SK-N-SH (cell line): ENCODE measurements around the gene DNAH1. TPM values are rescaled to one million over a fixed set of nuclear protein-coding genes. Genes with fewer than 3 reads are reported as not detected.

Source experiments
- CTCF ChIA-PET: fragments of 300-600, 350-600 bp; formaldehyde crosslinking; extraction: SDS; loops from one replicate; lab custom pipeline; 2021; lab: Yijun Ruan, JAX
- POLR2A ChIA-PET: fragments of 350-600 bp; sonication (Branson Sonifier 250); formaldehyde crosslinking; extraction: SDS; loops from one replicate; lab custom pipeline; 2020; ENCODE audit warnings: antibody characterized with exemption, inconsistent platforms; lab: Yijun Ruan, JAX
- DNase-seq: peaks from one replicate; pipeline ENCODE4 v3.0.0; 2012
- H2AFZ ChIP-seq: fragments of 200-600 bp; sonication (generic); 2 replicates; pipeline ENCODE4 v1.8.1; 2016; ENCODE audit warnings: antibody characterized with exemption, mild to moderate bottlenecking, low read depth
- H3F3A ChIP-seq: fragments of 200-600 bp; sonication (generic); replicated peaks from 2 replicates; pipeline ENCODE3; 2016; ENCODE audit warnings: antibody characterized with exemption, mild to moderate bottlenecking; ENCODE audit not compliant: insufficient read depth
- H3K27ac ChIP-seq, 2 experiments: fragments of 200-500 bp in 1 of 2; fragments of 200-600 bp in 1 of 2; sonication (Bioruptor generic) in 1 of 2; sonication (generic), shearing (Covaris generic) in 1 of 2; 2 replicates each; pipeline versions ENCODE4 v1.5.1 to v1.6.1; 2014 to 2016; ENCODE audit warnings: low read depth in 2 of 2, inconsistent platforms in 1 of 2, low read length in 1 of 2, mild to moderate bottlenecking in 1 of 2, mixed read lengths in 1 of 2
- H3K27me3 ChIP-seq: fragments of 200-600 bp; sonication (generic), shearing (Covaris generic); 2 replicates; pipeline ENCODE4 v1.6.1; 2016; ENCODE audit warnings: mixed run types; ENCODE audit not compliant: insufficient read depth
- H3K36me3 ChIP-seq, 2 experiments: fragments of 200-500 bp in 1 of 2; fragments of 200-600 bp in 1 of 2; sonication (Bioruptor generic) in 1 of 2; sonication (generic) in 1 of 2; replicated peaks in 1 of 2; 2 replicates each; pipeline versions ENCODE3 to v1.5.1; 2014 to 2016; ENCODE audit warnings: low read length in 1 of 2, mild to moderate bottlenecking in 1 of 2; ENCODE audit not compliant: insufficient read depth in 2 of 2, control insufficient read depth in 1 of 2
- H3K4me1 ChIP-seq, 2 experiments: fragments of 200-500 bp in 1 of 2; fragments of 200-600 bp in 1 of 2; sonication (Bioruptor generic) in 1 of 2; sonication (generic), shearing (Covaris generic) in 1 of 2; 2 replicates each; pipeline versions ENCODE4 v1.5.1 to v1.6.1; 2014 to 2016; ENCODE audit warnings: low read depth in 1 of 2, low read length in 1 of 2, mixed run types in 1 of 2; ENCODE audit not compliant: insufficient read depth in 2 of 2, control insufficient read depth in 1 of 2
- H3K4me2 ChIP-seq: fragments of 200-600 bp; sonication (generic), shearing (Covaris generic); 2 replicates; pipeline ENCODE4 v1.6.1; 2017; ENCODE audit warnings: mixed run types
- H3K4me3 ChIP-seq, 2 experiments: fragments of 200-500 bp in 1 of 2; fragments of 200-600 bp in 1 of 2; sonication (Bioruptor generic) in 1 of 2; sonication (generic), shearing (Covaris generic) in 1 of 2; 2 replicates each; pipeline versions ENCODE4 v1.5.1 to v1.8.1; 2014 to 2016; ENCODE audit warnings: low read depth in 2 of 2, inconsistent platforms in 1 of 2, low read length in 1 of 2, mild to moderate bottlenecking in 1 of 2, mixed read lengths in 1 of 2, moderate library complexity in 1 of 2
- H3K79me2 ChIP-seq: fragments of 200-600 bp; sonication (generic); 2 replicates; pipeline ENCODE4 v1.8.1; 2017; ENCODE audit warnings: mild to moderate bottlenecking; ENCODE audit not compliant: insufficient read depth
- H3K9ac ChIP-seq: fragments of 200-600 bp; sonication (generic); 2 replicates; pipeline ENCODE4 v1.6.1; 2017; ENCODE audit warnings: mixed run types
- H3K9me2 ChIP-seq: fragments of 200-600 bp; sonication (generic); 2 replicates; pipeline ENCODE4 v1.6.1; 2017; ENCODE audit warnings: mixed run types
- H3K9me3 ChIP-seq: fragments of 200-600 bp; sonication (generic); 2 replicates; pipeline ENCODE4 v1.6.1; 2017; ENCODE audit warnings: mixed run types, mild to moderate bottlenecking, moderate library complexity
- H4K20me1 ChIP-seq: fragments of 200-600 bp; sonication (generic); 2 replicates; pipeline ENCODE4 v1.6.1; 2017; ENCODE audit warnings: mild to moderate bottlenecking, mixed run types; ENCODE audit not compliant: insufficient read depth
- EP300 ChIP-seq, 2 experiments: IDR thresholded peaks; 2 replicates each; pipeline versions ENCODE4 v1.4.0 to v1.6.1; 2012; ENCODE audit warnings: borderline replicate concordance in 1 of 2, low read depth in 1 of 2, low read length in 1 of 2
- EZH2phosphoT487 ChIP-seq: fragments of 200-600 bp; sonication (generic); IDR thresholded peaks from 2 replicates; pipeline ENCODE4 v1.6.1; 2017; ENCODE audit warnings: low read depth, mixed run types, mild to moderate bottlenecking, antibody characterized with exemption, moderate library complexity, borderline replicate concordance
- GATA2 ChIP-seq: sonication (generic); formaldehyde crosslinking; IDR thresholded peaks from 2 replicates; pipeline ENCODE4 v1.5.0; 2020; ENCODE audit warnings: mild to moderate bottlenecking, missing genetic modification reagents
- JUND ChIP-seq: IDR thresholded peaks from 2 replicates; pipeline ENCODE4 v1.4.0; 2012
- MEF2A ChIP-seq: IDR thresholded peaks from 2 replicates; pipeline ENCODE4 v1.4.0; 2012; ENCODE audit warnings: low read depth, borderline replicate concordance
- NRF1 ChIP-seq: IDR thresholded peaks from 2 replicates; pipeline ENCODE4 v1.6.1; 2012; ENCODE audit warnings: low read depth, mild to moderate bottlenecking, low read length
- POLR2AphosphoS5 ChIP-seq: IDR thresholded peaks from 2 replicates; pipeline ENCODE4 v1.6.1; 2012; ENCODE audit warnings: low read depth, low read length
- RXRA ChIP-seq: IDR thresholded peaks from 2 replicates; pipeline ENCODE4 v1.4.0; 2012; ENCODE audit warnings: low read depth, mild to moderate bottlenecking, borderline replicate concordance
- SIN3A ChIP-seq: IDR thresholded peaks from 2 replicates; pipeline ENCODE4 v1.6.1; 2012; ENCODE audit warnings: low read depth, mild to moderate bottlenecking, low read length, moderate library complexity, borderline replicate concordance
- TCF12 ChIP-seq: IDR thresholded peaks from 2 replicates; pipeline ENCODE4 v1.4.0; 2012
- YY1 ChIP-seq: IDR thresholded peaks from 2 replicates; pipeline ENCODE4 v1.4.0; 2012; ENCODE audit warnings: low read depth, mild to moderate bottlenecking
- WGBS: methylation state at CpG from one replicate; pipeline ENCODE4 v1.1.6; 2017; ENCODE audit warnings: low lambda C conversion rate; 5-methylcytosine and 5-hydroxymethylcytosine counted together
- polyA plus RNA-seq, 3 experiments: library from polyadenylated mRNA; depleted of rRNA; stranded (reverse); fragments of >200 nt; gene quantifications; 2 replicates each; pipeline ENCODE4 v1.2.3, GENCODE V29; 2012
- TF ChIP-seq, protein P1 (sequence below): fragments of 150-350 bp; IDR thresholded peaks from 2 replicates; pipeline ENCODE4 v1.6.1; 2017; ENCODE audit warnings: antibody characterized with exemption, low read length, low read depth, borderline replicate concordance
- TF ChIP-seq, protein P2 (sequence below): IDR thresholded peaks from 2 replicates; pipeline ENCODE4 v1.6.1; 2012; ENCODE audit warnings: mild to moderate bottlenecking, low read depth, low read length, moderate library complexity

The DNAH1 gene
- polyA plus RNA-seq (2012; rRNA removed) = 5.1 and 6.7 TPM in 2 replicates
- 1.2 and 1.4 TPM in 2 replicates for polyA plus RNA-seq (2012; cell fraction: cytosol; rRNA removed)
- 34.4 and 46.8 TPM in 2 replicates for polyA plus RNA-seq (2012; cell fraction: nucleus; rRNA removed)

DNA sequence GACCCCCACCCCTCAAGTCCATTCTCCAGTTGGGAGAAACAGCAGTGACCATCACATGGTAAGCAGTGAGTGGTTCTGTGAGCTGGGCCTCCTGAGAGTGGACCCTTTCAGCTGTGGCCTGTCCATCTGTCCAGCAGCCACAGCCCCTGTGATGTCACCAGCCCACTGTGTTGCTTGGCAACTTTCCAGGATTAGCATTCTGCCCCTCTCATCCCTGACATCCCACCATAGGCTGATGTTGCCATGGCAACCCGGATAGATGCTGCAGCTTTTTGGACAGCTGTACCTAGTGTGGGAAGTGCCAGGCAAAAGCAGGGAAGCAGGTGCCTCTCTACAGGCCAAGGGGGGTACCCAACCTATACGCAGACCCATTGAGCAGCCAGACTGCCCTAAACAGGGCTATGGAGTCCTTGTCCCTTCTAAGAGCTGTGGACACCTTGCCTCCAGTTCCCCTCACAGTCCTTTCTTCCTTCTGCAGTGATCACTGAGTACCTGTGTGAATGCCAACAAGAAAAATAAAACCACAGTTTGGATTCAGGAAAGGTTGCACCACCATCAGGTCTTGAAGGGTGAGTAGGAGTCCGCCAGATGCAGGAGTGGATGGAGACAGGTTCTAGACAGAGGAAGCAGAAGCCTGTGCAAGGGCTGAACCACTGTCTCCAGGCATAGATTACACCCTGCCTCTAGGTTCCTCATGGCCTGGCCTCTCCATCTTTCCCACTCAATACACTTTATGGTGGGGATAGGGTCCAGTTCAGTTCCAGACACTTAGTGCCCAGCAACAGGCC, at the start of gene DNAH1:
Gene DNAH1, plus strand, starts transcription at position 343 of the 788 bp plus-strand sequence. CDS start 6,124 bp downstream, outside the sequence.
- CTCF ChIA-PET = interaction anchor here (3.2 kb wide), 1 partner anchor 23 kb away, joined by 21 read pairs; no protein-coding TSS in a partner anchor
- POLR2A ChIA-PET = no interaction called here
- H3K79me2 ChIP-seq = no peaks in the 10 kb centered on the region
- peaks cover 22 to 70% of the 10 kb centered on the region in 2 experiments for H3K4me1 ChIP-seq
- no peak within 1 kb of the TSS for H3K4me3 ChIP-seq
- peak; percentile 78 for DNase-seq
- TF ChIP-seq EZH2phosphoT487 (no peak), TCF12 (no peak), NRF1 (no peak), RXRA (no peak), JUND (no peak), EP300 (IDR thresholded peaks at IDR 0.05; ENCODE audit: borderline replicate concordance in 1 of 2, low read depth in 1 of 2, low read length in 1 of 2) (no peak), MEF2A (no peak), SIN3A (no peak)
- no peaks in the 10 kb centered on the region for H3K27me3 ChIP-seq
- 100% methylated on average over 1 of the region's 3 CpGs for WGBS
- H3K9me3 ChIP-seq = no peaks in the 10 kb centered on the region
- no peak within 1 kb of the TSS for H3K9ac ChIP-seq
- H3K4me2 ChIP-seq = no peak within 1 kb of the TSS
- H3K36me3 ChIP-seq = no peaks in the 10 kb centered on the region
- peak within 1 kb of the TSS in 1 of 2 experiments; percentile 85; a peak in 2 of 4 replicates for H3K27ac ChIP-seq
- H3F3A ChIP-seq = no peaks in the 10 kb centered on the region
- no peak within 1 kb of the TSS for H2AFZ ChIP-seq
- H3K9me2 ChIP-seq = no peaks in the 10 kb centered on the region
- H4K20me1 ChIP-seq = no peaks in the 10 kb centered on the region

DNA sequence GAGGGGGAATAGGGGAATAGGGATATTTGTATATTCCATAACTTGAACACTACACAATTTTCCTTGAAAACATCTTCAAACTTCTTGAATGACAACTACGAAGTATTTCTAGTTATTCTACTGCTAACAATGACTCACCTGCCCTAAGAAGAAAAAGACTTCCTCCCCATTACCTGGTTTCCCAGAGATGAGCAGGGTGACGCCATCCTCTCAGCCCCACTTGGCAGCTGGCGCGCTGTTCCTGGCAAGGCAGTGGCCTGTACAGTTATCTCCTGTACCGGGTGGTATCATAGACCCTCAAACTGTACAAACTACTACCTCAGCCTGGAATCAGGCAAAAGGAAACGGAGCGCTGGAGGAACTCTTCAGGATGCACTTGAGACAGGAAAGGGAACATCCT, 48.1 kb upstream of the DNAH1 start:
- peaks cover 78% of the 10 kb centered on the region for H4K20me1 ChIP-seq
- POLR2A ChIA-PET = no interaction called here

More for the DNA sequence above, 48.1 kb upstream of the DNAH1 start:
- DNase-seq = no peak
- Histone ChIP-seq H3F3A (peaks cover 3% of the 10 kb centered on the region), H3K79me2 (peaks cover 98% of the 10 kb centered on the region), H3K27ac (no peak overlapping the region), H2AFZ (no peak overlapping the region), H3K4me2 (no peak overlapping the region), H3K4me1 (no peaks in the 10 kb centered on the region), H3K27me3 (no peaks in the 10 kb centered on the region), H3K36me3 (peaks cover 59 to 79% of the 10 kb centered on the region in 2 experiments), H3K4me3 (no peak overlapping the region), H3K9me2 (no peaks in the 10 kb centered on the region), H3K9me3 (no peaks in the 10 kb centered on the region), H3K9ac (no peak overlapping the region)
- no peak for TF ChIP-seq POLR2AphosphoS5
- TF ChIP-seq, protein P1, sequence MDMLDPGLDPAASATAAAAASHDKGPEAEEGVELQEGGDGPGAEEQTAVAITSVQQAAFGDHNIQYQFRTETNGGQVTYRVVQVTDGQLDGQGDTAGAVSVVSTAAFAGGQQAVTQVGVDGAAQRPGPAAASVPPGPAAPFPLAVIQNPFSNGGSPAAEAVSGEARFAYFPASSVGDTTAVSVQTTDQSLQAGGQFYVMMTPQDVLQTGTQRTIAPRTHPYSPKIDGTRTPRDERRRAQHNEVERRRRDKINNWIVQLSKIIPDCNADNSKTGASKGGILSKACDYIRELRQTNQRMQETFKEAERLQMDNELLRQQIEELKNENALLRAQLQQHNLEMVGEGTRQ = no peak
- TF ChIP-seq EP300 (IDR thresholded peaks at IDR 0.05; ENCODE audit: borderline replicate concordance in 1 of 2, low read depth in 1 of 2, low read length in 1 of 2) = no peak
- TF ChIP-seq GATA2 (CRISPR knock-in tag) = no peak
- TF ChIP-seq JUND = no peak
- no peak for TF ChIP-seq YY1
- TF ChIP-seq, protein P2, sequence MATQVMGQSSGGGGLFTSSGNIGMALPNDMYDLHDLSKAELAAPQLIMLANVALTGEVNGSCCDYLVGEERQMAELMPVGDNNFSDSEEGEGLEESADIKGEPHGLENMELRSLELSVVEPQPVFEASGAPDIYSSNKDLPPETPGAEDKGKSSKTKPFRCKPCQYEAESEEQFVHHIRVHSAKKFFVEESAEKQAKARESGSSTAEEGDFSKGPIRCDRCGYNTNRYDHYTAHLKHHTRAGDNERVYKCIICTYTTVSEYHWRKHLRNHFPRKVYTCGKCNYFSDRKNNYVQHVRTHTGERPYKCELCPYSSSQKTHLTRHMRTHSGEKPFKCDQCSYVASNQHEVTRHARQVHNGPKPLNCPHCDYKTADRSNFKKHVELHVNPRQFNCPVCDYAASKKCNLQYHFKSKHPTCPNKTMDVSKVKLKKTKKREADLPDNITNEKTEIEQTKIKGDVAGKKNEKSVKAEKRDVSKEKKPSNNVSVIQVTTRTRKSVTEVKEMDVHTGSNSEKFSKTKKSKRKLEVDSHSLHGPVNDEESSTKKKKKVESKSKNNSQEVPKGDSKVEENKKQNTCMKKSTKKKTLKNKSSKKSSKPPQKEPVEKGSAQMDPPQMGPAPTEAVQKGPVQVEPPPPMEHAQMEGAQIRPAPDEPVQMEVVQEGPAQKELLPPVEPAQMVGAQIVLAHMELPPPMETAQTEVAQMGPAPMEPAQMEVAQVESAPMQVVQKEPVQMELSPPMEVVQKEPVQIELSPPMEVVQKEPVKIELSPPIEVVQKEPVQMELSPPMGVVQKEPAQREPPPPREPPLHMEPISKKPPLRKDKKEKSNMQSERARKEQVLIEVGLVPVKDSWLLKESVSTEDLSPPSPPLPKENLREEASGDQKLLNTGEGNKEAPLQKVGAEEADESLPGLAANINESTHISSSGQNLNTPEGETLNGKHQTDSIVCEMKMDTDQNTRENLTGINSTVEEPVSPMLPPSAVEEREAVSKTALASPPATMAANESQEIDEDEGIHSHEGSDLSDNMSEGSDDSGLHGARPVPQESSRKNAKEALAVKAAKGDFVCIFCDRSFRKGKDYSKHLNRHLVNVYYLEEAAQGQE = no peak
- TF ChIP-seq TCF12 = no peak
- WGBS = 96% methylated on average over 7 of the region's 7 CpGs
- CTCF ChIA-PET = interaction anchor here (2.5 kb wide), 1 partner anchor 37 kb away, joined by 6 read pairs; no protein-coding TSS in a partner anchor
